ENCODE measurements around the gene FCGR1A.
"Not testable (repeated sequence)": the region's sequence is repeated elsewhere in the genome, so short reads cannot be mapped to it uniquely, and the experiment has no call there.

FCGR1A gene

DNA sequence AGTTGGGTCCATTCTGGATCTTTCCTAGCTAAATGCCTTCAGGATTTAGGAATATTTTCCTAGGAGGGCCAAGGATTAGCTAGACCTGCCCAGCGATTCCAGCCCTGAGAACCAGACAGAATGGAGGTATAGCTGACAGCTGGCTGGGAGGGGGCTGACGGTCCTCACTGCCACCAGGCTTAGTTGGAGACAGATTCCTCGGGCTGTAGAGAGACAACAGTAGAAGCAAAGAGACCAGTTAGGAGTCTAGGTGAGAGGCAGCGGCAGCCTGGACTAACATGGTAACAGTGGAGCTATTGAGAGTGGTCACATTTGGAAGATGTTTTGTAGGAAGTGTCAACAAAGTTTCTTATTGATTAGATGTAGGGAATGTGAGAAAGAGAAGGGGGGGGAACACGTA lies 11.4 kb downstream of the FCGR1A start:
- H3K9ac ChIP-seq (ENCODE audit: low read depth, low read length); H3K36me3 ChIP-seq (ENCODE audit: insufficient read depth, low read length); H3K4me1 ChIP-seq (ENCODE audit: insufficient read depth, low read length); H3K9me3 ChIP-seq (ENCODE audit: control insufficient read depth, insufficient read depth, low read length): not testable (repeated sequence)

DNA sequence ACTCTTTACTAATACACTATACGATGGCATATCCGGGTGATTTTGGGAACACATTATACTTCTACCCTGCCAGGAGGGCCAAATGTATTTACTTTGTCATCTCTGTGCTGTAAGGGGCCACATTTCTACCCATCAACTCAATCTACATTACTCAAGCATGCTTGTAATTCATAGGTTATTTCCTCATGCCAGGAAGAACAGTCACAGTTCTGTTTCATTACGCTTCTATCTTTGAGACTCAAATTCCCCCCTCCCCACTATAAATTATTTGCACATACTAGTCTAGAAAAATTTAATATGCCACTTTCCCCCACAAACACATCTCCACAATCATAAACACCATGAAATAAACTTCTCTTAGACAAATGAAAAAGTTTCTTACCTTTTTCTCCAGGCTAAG lies 19.1 kb downstream of the FCGR1A start:
- not testable (repeated sequence) for H3K36me3 ChIP-seq (ENCODE audit: insufficient read depth, low read length); H3K9ac ChIP-seq (ENCODE audit: low read depth, low read length); H3K4me1 ChIP-seq (ENCODE audit: insufficient read depth, low read length); H3K9me3 ChIP-seq (ENCODE audit: control insufficient read depth, insufficient read depth, low read length)

DNA sequence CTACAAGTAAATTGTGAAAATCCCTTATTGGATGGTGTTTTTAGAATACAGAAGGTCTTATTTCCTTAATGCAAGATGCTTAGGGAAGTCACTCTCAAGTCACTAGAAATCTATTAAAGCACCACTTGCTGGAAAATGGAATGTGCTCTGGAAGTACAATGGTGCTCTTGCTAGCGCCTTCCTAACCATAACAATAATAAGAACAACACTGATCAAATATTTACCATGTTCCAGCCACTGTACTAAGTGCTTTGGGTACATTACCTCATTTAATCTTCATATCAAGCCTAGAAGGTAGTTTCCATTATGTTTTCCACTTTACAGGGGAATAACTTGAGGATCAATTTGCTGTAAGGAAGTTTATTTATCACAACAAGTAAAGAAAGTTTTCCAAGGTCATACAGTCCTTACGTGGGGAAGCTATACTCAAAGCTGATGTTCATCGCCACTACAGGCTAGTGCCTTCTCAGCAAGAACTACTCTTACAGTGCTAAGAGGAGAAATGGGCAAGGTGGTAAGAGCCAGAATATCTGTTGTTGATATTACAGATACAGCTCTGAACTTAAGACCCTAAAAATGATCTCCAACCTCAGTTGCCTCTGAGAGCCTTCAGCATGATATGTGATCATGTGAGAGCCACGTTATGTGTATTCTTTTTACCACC lies 22.1 kb downstream of the FCGR1A start:
- not testable (repeated sequence) for H3K9me3 ChIP-seq (ENCODE audit: control insufficient read depth, insufficient read depth, low read length); H3K9ac ChIP-seq (ENCODE audit: low read depth, low read length); H3K4me1 ChIP-seq (ENCODE audit: insufficient read depth, low read length); H3K36me3 ChIP-seq (ENCODE audit: insufficient read depth, low read length)

DNA sequence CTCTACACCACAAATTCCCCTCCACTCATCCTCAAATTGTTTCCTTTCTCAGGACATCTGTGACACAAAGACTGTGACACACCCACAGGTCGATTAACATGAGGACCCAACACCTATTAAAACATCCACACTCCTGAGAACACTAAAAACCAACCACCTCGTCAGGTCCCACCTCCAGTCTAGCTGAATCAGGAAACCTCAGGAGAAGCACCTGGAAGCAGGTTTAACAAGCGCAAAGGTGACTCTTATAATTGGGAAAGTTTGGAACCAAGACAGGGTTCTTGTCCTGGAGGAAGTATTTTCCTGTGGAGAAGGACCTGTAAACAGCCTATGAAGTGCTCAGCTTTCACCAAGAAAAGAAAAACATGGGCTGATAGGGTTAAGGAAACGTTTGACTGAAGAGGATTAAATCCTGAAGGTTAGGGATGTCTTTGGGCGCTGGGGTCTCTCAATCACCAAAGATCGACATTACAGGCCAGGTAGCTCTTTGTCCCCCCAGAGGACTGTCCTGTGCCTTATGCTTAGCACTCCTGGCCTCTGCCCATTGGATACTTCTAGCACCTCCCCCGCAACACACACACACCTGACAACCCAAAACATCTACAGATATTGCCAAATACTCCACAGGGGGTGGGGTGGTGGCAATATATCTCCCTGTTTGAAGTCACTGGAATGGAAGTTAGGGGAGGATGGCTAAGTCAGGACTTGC lies 28.4 kb downstream of the FCGR1A start:
- not testable (repeated sequence) for H3K9me3 ChIP-seq (ENCODE audit: control insufficient read depth, insufficient read depth, low read length); H3K36me3 ChIP-seq (ENCODE audit: insufficient read depth, low read length); H3K4me1 ChIP-seq (ENCODE audit: insufficient read depth, low read length)
- peak overlapping the region; percentile 15; the same call in 1 of the 2 replicates for H3K9ac ChIP-seq (ENCODE audit: low read depth, low read length)

DNA sequence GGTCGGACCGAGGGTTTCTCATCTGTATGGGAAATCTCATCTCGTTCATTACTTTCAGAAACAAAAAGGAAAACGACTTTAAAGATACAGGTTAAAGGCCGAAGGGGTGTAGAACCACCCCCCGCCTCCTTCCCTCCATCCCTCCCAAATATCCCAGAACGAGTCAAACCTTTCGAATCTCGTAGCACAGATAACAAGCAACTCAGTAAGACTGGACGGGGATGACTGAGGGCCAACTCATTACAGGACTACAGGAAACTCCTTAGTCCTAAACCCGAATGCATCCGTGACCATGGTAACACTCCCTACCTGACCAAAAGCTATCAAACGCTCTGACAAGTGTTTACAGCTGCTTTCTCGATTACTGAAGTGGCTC lies 29.0 kb downstream of the FCGR1A start:
- peak overlapping the region; percentile 42; the same call in 1 of the 2 replicates for H3K9ac ChIP-seq (ENCODE audit: low read depth, low read length)
- H3K9me3 ChIP-seq (ENCODE audit: control insufficient read depth, insufficient read depth, low read length); H3K4me1 ChIP-seq (ENCODE audit: insufficient read depth, low read length); H3K36me3 ChIP-seq (ENCODE audit: insufficient read depth, low read length): not testable (repeated sequence)

DNA sequence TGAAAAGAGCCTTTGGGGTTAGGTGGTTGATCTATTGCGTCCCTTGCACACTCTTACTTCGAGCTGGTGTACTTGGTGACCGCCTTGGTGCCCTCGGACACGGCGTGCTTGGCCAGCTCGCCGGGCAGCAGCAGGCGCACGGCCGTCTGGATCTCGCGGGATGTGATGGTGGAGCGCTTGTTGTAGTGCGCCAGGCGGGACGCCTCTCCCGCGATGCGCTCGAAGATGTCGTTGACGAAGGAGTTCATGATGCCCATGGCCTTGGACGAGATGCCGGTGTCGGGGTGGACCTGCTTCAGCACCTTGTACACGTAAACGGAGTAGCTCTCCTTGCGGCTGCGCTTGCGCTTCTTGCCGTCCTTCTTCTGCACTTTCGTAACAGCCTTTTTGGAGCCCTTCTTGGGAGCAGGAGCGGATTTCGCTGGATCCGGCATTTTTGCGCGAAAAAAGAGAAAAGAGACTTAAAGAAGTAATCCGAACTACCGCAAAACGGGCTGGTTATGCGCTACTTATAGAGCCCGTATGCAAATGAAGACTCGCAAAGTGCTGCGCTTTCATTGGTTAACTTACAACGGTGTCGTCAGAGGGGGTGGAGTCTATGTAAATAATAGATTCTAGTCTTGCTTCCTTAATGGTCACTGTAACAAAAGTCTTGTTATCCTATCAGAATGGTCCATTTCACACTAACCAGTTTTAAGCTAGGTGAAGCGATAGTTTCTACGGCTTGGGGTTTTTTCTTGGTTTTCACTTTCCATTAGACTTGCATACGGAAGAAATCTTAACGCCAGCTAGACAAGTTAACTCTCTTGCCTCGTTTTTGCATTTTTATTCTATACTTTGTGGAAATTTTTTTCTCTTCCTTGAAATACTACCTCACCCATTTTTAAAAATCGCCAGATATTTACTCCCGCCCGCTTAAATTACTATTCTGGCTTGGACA lies 29.7 kb downstream of the FCGR1A start:
- H3K36me3 ChIP-seq (ENCODE audit: insufficient read depth, low read length); H3K9me3 ChIP-seq (ENCODE audit: control insufficient read depth, insufficient read depth, low read length); H3K4me1 ChIP-seq (ENCODE audit: insufficient read depth, low read length): not testable (repeated sequence)
- peak overlapping the region; percentile 21; the same call in 1 of the 2 replicates for H3K9ac ChIP-seq (ENCODE audit: low read depth, low read length)

DNA sequence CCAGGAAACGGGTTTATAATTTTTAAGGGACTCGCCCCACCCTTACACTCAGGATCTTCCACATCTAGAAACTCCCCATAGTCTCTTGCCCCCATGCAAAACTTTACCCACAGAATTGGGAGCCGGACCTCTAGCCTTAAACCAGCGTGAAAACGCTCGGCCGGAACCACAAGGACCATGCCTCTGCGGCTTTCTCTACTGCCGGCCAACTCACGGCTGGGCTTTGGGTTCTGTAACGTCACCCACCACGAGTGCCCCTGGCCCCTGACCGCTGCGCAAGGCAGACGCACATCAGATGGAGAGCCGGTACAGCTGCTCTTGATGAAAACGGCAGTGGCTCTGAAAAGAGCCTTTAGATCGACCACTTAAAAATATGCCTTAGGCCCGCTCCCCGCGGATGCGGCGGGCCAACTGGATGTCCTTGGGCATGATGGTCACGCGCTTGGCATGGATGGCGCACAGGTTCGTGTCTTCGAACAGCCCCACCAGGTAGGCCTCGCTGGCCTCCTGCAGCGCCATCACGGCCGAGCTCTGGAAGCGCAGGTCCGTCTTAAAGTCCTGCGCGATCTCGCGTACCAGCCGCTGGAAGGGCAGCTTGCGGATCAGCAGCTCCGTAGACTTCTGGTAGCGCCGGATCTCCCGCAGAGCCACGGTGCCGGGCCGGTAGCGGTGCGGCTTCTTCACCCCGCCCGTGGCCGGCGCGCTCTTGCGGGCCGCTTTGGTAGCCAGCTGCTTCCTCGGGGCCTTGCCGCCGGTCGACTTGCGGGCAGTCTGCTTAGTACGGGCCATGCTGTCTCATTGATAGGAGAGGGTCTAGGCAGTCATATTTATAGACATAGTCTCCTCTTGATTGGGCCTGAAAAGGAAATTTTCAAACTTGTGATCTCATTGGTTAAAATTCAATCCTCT lies 30.7 kb downstream of the FCGR1A start:
- not testable (repeated sequence) for H3K4me1 ChIP-seq (ENCODE audit: insufficient read depth, low read length); H3K36me3 ChIP-seq (ENCODE audit: insufficient read depth, low read length); H3K9me3 ChIP-seq (ENCODE audit: control insufficient read depth, insufficient read depth, low read length)
- peak overlapping the region; percentile 21; the same call in 1 of the 2 replicates for H3K9ac ChIP-seq (ENCODE audit: low read depth, low read length)

DNA sequence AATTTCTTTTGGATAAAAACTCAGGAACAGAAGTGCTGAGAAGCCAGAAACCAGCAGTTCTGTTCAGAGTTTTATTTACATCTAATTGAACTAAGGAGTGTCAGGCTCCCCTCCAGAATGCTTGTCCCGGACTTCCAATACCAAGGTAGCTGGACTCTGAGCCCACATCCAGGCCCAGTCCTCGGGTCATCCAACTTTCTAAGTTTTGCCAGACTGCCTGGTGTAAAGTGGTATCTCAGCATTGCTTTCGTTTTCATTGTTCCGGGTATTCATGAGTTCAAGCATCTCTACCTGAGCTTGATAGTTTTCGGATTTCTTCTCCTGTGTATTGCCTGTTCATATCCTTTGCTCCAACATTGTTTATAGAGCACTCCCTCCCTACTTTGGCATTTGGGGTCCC lies 37.9 kb downstream of the FCGR1A start:
- not testable (repeated sequence) for H3K9ac ChIP-seq (ENCODE audit: low read depth, low read length); H3K9me3 ChIP-seq (ENCODE audit: control insufficient read depth, insufficient read depth, low read length); H3K36me3 ChIP-seq (ENCODE audit: insufficient read depth, low read length); H3K4me1 ChIP-seq (ENCODE audit: insufficient read depth, low read length)

DNA sequence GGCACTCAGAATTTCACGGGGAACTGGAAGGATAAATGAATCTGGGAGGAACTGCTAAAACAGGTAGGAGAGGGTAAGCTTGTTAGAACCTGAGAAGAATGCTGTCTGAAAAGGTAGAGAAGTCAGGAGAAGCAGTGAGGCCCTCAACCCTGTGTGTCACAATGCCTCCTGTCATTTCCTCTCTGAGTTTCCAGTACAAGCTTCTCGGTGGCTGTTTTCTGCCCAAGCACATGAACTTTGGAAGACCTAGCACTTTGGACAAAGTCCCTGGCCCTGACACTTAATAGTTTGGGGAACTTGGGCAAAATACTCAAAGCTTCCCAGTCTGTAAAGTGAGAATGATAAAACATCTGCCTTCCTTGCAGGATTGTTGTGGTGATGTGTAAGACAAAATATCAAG lies 44.1 kb downstream of the FCGR1A start:
- not testable (repeated sequence) for H3K4me1 ChIP-seq (ENCODE audit: insufficient read depth, low read length); H3K36me3 ChIP-seq (ENCODE audit: insufficient read depth, low read length); H3K9ac ChIP-seq (ENCODE audit: low read depth, low read length); H3K9me3 ChIP-seq (ENCODE audit: control insufficient read depth, insufficient read depth, low read length)

DNA sequence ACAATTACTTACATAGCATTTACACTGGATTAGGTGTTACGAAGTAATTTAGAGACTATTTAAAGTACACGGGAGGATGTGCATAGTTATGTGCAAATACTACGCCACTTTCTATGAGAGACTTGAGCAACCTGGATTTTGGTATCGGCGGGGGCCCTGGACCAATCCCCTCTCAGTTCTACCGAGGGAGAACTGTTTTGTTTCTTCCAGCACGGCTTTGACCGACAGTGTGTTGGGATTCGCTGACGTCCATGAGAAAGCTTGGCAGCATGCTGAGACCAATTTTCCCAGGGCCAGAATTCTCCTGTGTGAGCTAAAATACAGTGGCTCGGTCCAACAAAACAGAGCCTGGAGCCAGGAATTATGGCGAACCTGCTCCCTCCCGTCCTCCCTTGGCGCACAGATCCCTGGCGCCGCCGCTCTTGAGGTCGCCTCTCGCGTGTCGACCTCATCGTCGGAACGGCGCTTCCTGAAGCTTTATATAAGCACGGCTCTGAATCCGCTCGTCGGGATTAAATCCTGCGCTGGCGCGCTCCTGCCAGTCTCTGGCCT lies 49.3 kb downstream of the FCGR1A start:
- H3K36me3 ChIP-seq (ENCODE audit: insufficient read depth, low read length); H3K9ac ChIP-seq (ENCODE audit: low read depth, low read length); H3K4me1 ChIP-seq (ENCODE audit: insufficient read depth, low read length); H3K9me3 ChIP-seq (ENCODE audit: control insufficient read depth, insufficient read depth, low read length): not testable (repeated sequence)

DNA sequence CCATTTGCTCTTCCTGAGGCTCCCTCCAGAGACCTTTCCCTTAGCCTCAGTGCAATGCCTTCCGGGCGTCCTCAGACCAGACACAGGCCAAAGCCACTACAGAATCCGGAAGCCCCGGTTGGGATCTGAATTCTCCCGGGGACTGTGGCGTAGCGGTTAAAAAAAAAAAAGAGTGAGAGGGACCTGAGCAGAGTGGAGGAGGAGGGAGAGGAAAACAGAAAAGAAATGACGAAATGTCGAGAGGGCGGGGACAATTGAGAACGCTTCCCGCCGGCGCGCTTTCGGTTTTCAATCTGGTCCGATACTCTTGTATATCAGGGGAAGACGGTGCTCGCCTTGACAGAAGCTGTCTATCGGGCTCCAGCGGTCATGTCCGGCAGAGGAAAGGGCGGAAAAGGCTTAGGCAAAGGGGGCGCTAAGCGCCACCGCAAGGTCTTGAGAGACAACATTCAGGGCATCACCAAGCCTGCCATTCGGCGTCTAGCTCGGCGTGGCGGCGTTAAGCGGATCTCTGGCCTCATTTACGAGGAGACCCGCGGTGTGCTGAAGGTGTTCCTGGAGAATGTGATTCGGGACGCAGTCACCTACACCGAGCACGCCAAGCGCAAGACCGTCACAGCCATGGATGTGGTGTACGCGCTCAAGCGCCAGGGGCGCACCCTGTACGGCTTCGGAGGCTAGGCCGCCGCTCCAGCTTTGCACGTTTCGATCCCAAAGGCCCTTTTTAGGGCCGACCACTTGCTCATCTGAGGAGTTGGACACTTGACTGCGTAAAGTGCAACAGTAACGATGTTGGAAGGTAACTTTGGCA lies 50.0 kb downstream of the FCGR1A start:
- not testable (repeated sequence) for H3K36me3 ChIP-seq (ENCODE audit: insufficient read depth, low read length); H3K9ac ChIP-seq (ENCODE audit: low read depth, low read length); H3K9me3 ChIP-seq (ENCODE audit: control insufficient read depth, insufficient read depth, low read length); H3K4me1 ChIP-seq (ENCODE audit: insufficient read depth, low read length)

DNA sequence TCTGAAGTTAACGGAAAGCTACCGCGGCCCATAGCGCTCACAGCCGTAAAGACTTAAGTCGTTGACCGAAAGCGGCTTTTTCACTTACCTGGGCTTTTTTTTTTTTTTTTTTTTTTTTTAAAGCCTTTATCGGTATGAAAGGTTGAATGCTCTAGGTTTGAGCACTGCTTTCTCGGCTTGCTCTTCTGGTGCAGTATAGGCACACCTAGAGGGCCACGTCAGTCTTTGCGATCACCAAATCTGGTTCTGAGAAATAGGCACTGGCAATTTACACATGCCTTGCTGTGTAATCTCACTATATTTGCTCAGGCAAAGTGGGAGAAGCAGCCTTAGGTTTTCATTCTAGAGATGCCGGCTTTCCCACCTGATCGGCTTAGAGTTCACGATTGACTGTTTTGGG lies 50.6 kb downstream of the FCGR1A start:
- H3K9ac ChIP-seq (ENCODE audit: low read depth, low read length); H3K4me1 ChIP-seq (ENCODE audit: insufficient read depth, low read length); H3K9me3 ChIP-seq (ENCODE audit: control insufficient read depth, insufficient read depth, low read length); H3K36me3 ChIP-seq (ENCODE audit: insufficient read depth, low read length): not testable (repeated sequence)

DNA sequence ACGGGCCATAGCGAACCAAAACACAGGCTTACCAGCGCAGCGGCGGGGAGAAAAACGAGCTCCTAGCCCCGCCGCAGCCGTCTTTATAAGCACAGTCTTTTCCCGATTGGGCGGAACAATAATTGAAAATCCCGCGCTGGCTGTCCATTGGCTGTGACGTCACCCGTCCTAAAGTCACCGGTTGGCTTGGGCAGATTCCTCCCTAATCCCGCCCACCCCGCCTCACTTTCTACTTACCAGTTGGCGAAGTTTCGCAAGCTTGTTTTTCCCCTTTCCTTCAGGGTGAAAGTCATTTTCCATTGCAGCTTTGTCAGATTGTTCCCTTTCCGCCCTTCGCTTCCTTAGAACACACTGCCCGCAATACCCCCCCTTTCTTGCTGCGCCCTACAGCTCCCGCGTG lies 58.7 kb downstream of the FCGR1A start:
- not testable (repeated sequence) for H3K36me3 ChIP-seq (ENCODE audit: insufficient read depth, low read length); H3K9me3 ChIP-seq (ENCODE audit: control insufficient read depth, insufficient read depth, low read length); H3K9ac ChIP-seq (ENCODE audit: low read depth, low read length); H3K4me1 ChIP-seq (ENCODE audit: insufficient read depth, low read length)
